ENCODE measurements around the gene TPSG1.
"Not testable (repeated sequence)": the region's sequence is repeated elsewhere in the genome, so short reads cannot be mapped to it uniquely, and the experiment has no call there.

DNA sequence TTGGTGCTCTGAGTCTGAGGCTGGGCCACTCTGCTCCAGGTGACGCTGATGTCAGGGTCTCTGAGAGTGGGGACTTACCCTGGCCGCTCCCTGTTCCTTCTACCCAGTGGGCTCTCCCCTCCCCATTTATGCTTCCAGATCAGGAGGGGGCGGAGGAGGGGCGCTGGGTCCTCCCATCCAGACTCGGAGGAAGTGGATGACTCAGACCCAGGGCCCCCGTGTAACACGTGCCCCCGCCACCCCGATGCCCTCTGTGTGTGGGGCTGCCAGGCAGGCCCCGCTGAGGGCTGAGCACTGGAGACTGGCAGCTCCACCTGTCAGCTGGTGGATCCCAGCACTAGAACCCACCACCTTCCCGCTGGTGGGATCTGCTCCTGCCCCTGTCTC lies 5.0 kb upstream of the TPSG1 start, which contains the start of gene TPSB2:
- TF ChIP-seq RNF2 (conservative IDR thresholded peaks at IDR 0.05; ENCODE audit: low read depth); HMG20B (CRISPR knock-in tag; conservative IDR thresholded peaks at IDR 0.05): not testable (repeated sequence)

Measured in HepG2 (cell line).